NT2/D1 (cell line): ENCODE measurements around the gene ADAMTS2.

ENCODE experiments used
- SUZ12 ChIP-seq: IDR thresholded peaks from 2 replicates; pipeline ENCODE4 v1.6.1; 2011; ENCODE audit not compliant: insufficient read length, insufficient read depth; ENCODE audit errors: extremely low read depth
- YY1 ChIP-seq: IDR thresholded peaks from 2 replicates; pipeline ENCODE4 v1.6.1; 2011; ENCODE audit not compliant: insufficient read length, insufficient read depth
- ZNF274 ChIP-seq: IDR thresholded peaks from 2 replicates; pipeline ENCODE4 v1.6.1; 2011; ENCODE audit warnings: mild to moderate bottlenecking, low read depth, low read length

DNA sequence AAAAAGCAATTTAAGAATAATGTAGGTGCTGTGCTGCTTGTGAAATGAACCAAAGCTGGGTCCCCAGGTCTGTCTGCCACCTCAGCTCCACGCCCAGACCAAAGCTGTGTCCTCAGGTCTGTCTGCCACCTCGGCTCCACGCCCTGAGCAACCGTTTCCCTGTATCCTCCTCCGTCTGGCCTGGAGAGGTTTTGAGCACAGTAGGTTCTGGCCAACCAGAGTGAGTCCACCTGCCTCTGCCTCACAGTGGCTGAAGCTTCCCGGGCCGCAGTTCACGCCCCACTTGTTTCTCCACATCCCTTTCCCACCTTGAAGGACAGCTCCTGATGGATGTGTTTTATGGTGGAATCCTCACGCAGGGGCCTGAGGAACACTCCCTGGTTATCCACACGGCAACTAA lies 120.5 kb downstream of the ADAMTS2 start:
- TF ChIP-seq YY1 (no peak), ZNF274 (no peak), SUZ12 (no peak)
